B cell (primary cell): ENCODE measurements around the gene CAPZB. TPM values are rescaled to one million over a fixed set of nuclear protein-coding genes. Genes with fewer than 3 reads are reported as not detected.

Source experiments
- ATAC-seq: fragments of 200-7000 bp; cut with Tn5 transposase; one replicate; pipeline ENCODE4 v1.10.0; 2021; ENCODE audit warnings: low read depth, mild to moderate bottlenecking, moderate number of reproducible peaks, moderate library complexity
- CTCF ChIA-PET: fragments of 350-600 bp; sonication (Branson Sonifier 250); formaldehyde crosslinking; loops from one replicate; lab custom pipeline; 2021; ENCODE audit warnings: antibody characterized with exemption, inconsistent platforms; lab: Charles Lee
- POLR2A ChIA-PET: fragments of 350-600 bp; sonication (Branson Sonifier 250); formaldehyde crosslinking; loops from one replicate; lab custom pipeline; 2021; ENCODE audit warnings: antibody characterized with exemption; lab: Charles Lee
- DNase-seq: peaks from one replicate; pipeline ENCODE4 v3.0.0; 2013
- H2AFZ ChIP-seq: 2 replicates; pipeline ENCODE4 v1.6.1; 2012; ENCODE audit warnings: mild to moderate bottlenecking, low read depth, low read length; ENCODE audit not compliant: insufficient read depth, poor library complexity, severe bottlenecking
- H3K27ac ChIP-seq, 2 donors: 1 replicate in 1 of 2; 2 replicates in 1 of 2; pipeline ENCODE4 v1.5.1; 2012 to 2013; ENCODE audit warnings: low read length in 2 of 2, mild to moderate bottlenecking in 2 of 2, moderate library complexity in 1 of 2
- H3K27me3 ChIP-seq, 4 experiments: fragments of 200-600 bp in 1 of 4; sonication (generic) in 1 of 4; replicated peaks in 1 of 4; 1 replicate in 2 of 4; 2 replicates in 2 of 4; pipeline versions ENCODE4 v1.6.1 to v1.7.0; 2013 to 2016; ENCODE audit warnings: low read length in 3 of 4, mild to moderate bottlenecking in 2 of 4, mixed read lengths in 1 of 4, moderate library complexity in 1 of 4; ENCODE audit not compliant: insufficient read depth in 4 of 4, control insufficient read depth in 3 of 4; ENCODE audit errors: control extremely low read depth in 1 of 4
- H3K36me3 ChIP-seq, 2 experiments: replicated peaks in 1 of 2; 1 replicate in 1 of 2; 2 replicates in 1 of 2; pipeline versions ENCODE4 v1.6.1 to v1.7.1; 2013; ENCODE audit warnings: low read length in 1 of 2; ENCODE audit not compliant: insufficient read depth in 2 of 2, control insufficient read depth in 1 of 2; ENCODE audit errors: control extremely low read depth in 1 of 2, extremely low read depth in 1 of 2
- H3K4me1 ChIP-seq, 2 donors: fragments of 200-600 bp in 1 of 2; sonication (generic) in 1 of 2; 1 replicate in 1 of 2; 2 replicates in 1 of 2; pipeline versions ENCODE4 v1.5.1 to v1.6.1; 2013 to 2017; ENCODE audit warnings: low read length in 2 of 2; ENCODE audit not compliant: control insufficient read depth in 2 of 2, insufficient read depth in 2 of 2
- H3K4me2 ChIP-seq: replicated peaks from 2 replicates; pipeline ENCODE3; 2012; ENCODE audit warnings: mild to moderate bottlenecking, low read depth, low read length; ENCODE audit not compliant: poor library complexity, severe bottlenecking
- H3K4me3 ChIP-seq, 5 experiments: fragments of 200-600 bp in 1 of 5; sonication (generic) in 1 of 5; 1 replicate in 3 of 5; 2 replicates in 2 of 5; pipeline versions ENCODE4 v1.5.1 to v1.7.0; 2011 to 2016; ENCODE audit warnings: low read length in 4 of 5, mild to moderate bottlenecking in 4 of 5, low read depth in 2 of 5, control low read depth in 1 of 5, moderate library complexity in 1 of 5; ENCODE audit not compliant: insufficient read depth in 1 of 5; ENCODE audit errors: control extremely low read depth in 1 of 5, extremely low read depth in 1 of 5
- H3K79me2 ChIP-seq: fragments of 200-600 bp; sonication (generic); one replicate; pipeline ENCODE4 v1.6.0; 2016; ENCODE audit warnings: low read length; ENCODE audit not compliant: control insufficient read depth, insufficient read depth
- H3K9ac ChIP-seq: fragments of 200-600 bp; sonication (generic); 2 replicates; pipeline ENCODE4 v1.6.1; 2017; ENCODE audit warnings: mild to moderate bottlenecking, low read length, moderate library complexity
- H3K9me3 ChIP-seq, 3 donors: one replicate each; pipeline versions ENCODE4 v1.6.1 to v1.7.1; 2013; ENCODE audit warnings: low read length in 2 of 3; ENCODE audit not compliant: control insufficient read depth in 2 of 3, insufficient read depth in 1 of 3; ENCODE audit errors: control extremely low read depth in 1 of 3
- H4K20me1 ChIP-seq: 2 replicates; pipeline ENCODE4 v1.6.0; 2012; ENCODE audit warnings: mild to moderate bottlenecking, low read length; ENCODE audit not compliant: insufficient read depth, control insufficient read depth, poor library complexity, severe bottlenecking
- H3K27ac Mint-ChIP-seq: one replicate; pipeline ENCODE4 v1.8.0; 2021; ENCODE audit warnings: mixed read lengths
- H3K27me3 Mint-ChIP-seq: one replicate; pipeline ENCODE4 v1.8.0; 2021; ENCODE audit warnings: mixed read lengths
- H3K4me1 Mint-ChIP-seq: one replicate; pipeline ENCODE4 v1.8.0; 2021; ENCODE audit warnings: mixed read lengths
- H3K4me3 Mint-ChIP-seq: one replicate; pipeline ENCODE4 v1.8.0; 2021; ENCODE audit warnings: mixed read lengths
- H3K9me3 Mint-ChIP-seq: one replicate; pipeline ENCODE4 v1.8.0; 2022; ENCODE audit warnings: mixed read lengths; ENCODE audit not compliant: insufficient read depth
- EZH2 ChIP-seq: IDR thresholded peaks from 2 replicates; pipeline ENCODE4 v1.6.1; 2012; ENCODE audit warnings: borderline replicate concordance, low read depth, mild to moderate bottlenecking, moderate library complexity, low read length; ENCODE audit not compliant: insufficient read depth, poor library complexity, severe bottlenecking
- WGBS: methylation state at CpG from one replicate; pipeline ENCODE4 v1.1.5; 2013; ENCODE audit warnings: missing lambda C conversion rate; ENCODE audit not compliant: insufficient coverage; 5-methylcytosine and 5-hydroxymethylcytosine counted together
- intact Hi-C: fragments of 100-400 bp; cut with micrococcal nuclease; formaldehyde crosslinking; loops from one replicate; pipeline ENCODE4 v1.10.0; 2022
- polyA plus RNA-seq: library from polyadenylated mRNA; depleted of rRNA; stranded (reverse); fragments of >200 nt; gene quantifications from 2 replicates; pipeline ENCODE4 v1.2.3, GENCODE V29; 2012
- total RNA-seq, 2 donors: library from RNA; stranded (reverse); fragments of 120-200 nt in 1 of 2; gene quantifications; 1 replicate in 1 of 2; 2 replicates in 1 of 2; pipeline versions ENCODE4 v1.2.3 to v1.2.4, GENCODE V29; 2013 to 2022
- TF ChIP-seq, protein P1 (sequence below): fragments of 200-600 bp; IDR thresholded peaks from one replicate; pipeline ENCODE4 v1.8.0; 2022; ENCODE audit warnings: antibody characterized with exemption, mild to moderate bottlenecking

Gene CAPZB
- total and polyA plus RNA-seq, 2 donors (not counting 1 experiment from before 2014, with no cell fraction given) = 126 to 193 TPM

GRCh38 chr1:19468397-19468956, 16.9 kb downstream of the CAPZB start:
- peak overlapping the region; percentile 14 to 66 (median 38) for H3K4me3 ChIP-seq
- POLR2A ChIA-PET = interaction anchor here (0.8 to 2.1 kb wide), 5 partner anchors 9 to 19 kb away, joined by 3 to 19 read pairs (median 5); no protein-coding TSS in a partner anchor
- Mint-ChIP-seq H3K27ac (peak overlapping the region; percentile 97), H3K27me3 (no peaks in the 10 kb centered on the region), H3K4me3 (peak overlapping the region; percentile 84), H3K4me1 (peaks cover 89% of the 10 kb centered on the region), H3K9me3 (no peaks in the 10 kb centered on the region)
- H3K36me3 ChIP-seq = peaks cover 0 to 31% of the 10 kb centered on the region in 2 experiments
- H3K4me2 ChIP-seq = peak overlapping the region; percentile 84
- WGBS = 10% methylated on average over 11 of the region's 15 CpGs
- H3K79me2 ChIP-seq = peaks cover 99% of the 10 kb centered on the region
- H3K27me3 ChIP-seq = no peaks in the 10 kb centered on the region
- peaks cover 78 to 95% of the 10 kb centered on the region in 2 donors for H3K4me1 ChIP-seq
- ATAC-seq = peak; percentile 80
- H2AFZ ChIP-seq = peak overlapping the region; percentile 24
- TF ChIP-seq EZH2 = no peak
- TF ChIP-seq, protein P1, sequence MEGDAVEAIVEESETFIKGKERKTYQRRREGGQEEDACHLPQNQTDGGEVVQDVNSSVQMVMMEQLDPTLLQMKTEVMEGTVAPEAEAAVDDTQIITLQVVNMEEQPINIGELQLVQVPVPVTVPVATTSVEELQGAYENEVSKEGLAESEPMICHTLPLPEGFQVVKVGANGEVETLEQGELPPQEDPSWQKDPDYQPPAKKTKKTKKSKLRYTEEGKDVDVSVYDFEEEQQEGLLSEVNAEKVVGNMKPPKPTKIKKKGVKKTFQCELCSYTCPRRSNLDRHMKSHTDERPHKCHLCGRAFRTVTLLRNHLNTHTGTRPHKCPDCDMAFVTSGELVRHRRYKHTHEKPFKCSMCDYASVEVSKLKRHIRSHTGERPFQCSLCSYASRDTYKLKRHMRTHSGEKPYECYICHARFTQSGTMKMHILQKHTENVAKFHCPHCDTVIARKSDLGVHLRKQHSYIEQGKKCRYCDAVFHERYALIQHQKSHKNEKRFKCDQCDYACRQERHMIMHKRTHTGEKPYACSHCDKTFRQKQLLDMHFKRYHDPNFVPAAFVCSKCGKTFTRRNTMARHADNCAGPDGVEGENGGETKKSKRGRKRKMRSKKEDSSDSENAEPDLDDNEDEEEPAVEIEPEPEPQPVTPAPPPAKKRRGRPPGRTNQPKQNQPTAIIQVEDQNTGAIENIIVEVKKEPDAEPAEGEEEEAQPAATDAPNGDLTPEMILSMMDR = no peak
- peak overlapping the region; percentile 55 for H3K9ac ChIP-seq
- H4K20me1 ChIP-seq = peaks cover 22% of the 10 kb centered on the region
- CTCF ChIA-PET = interaction anchor here (1.0 to 2.3 kb wide), 12 partner anchors 9 to 194 kb away, joined by 3 to 9 read pairs (median 4); no protein-coding TSS in a partner anchor
- H3K9me3 ChIP-seq = no peaks in the 10 kb centered on the region
- intact Hi-C loops = loop anchor here (5.0 kb wide), 1 partner anchor 76 kb away; no protein-coding TSS in a partner anchor
- peak; percentile 81 for DNase-seq
- H3K27ac ChIP-seq = peak overlapping the region; percentile 79 to 83
